B cell (primary cell): ENCODE results near the gene FAM186B. TPM values are rescaled to one million over a fixed set of nuclear protein-coding genes. Genes with fewer than 3 reads are reported as not detected.

Experiments
- ATAC-seq: fragments of 200-7000 bp; cut with Tn5 transposase; one replicate; pipeline ENCODE4 v1.10.0; 2021; ENCODE audit warnings: low read depth, mild to moderate bottlenecking, moderate number of reproducible peaks, moderate library complexity
- CTCF ChIA-PET: fragments of 350-600 bp; sonication (Branson Sonifier 250); formaldehyde crosslinking; loops from one replicate; lab custom pipeline; 2021; ENCODE audit warnings: antibody characterized with exemption, inconsistent platforms; lab: Charles Lee
- POLR2A ChIA-PET: fragments of 350-600 bp; sonication (Branson Sonifier 250); formaldehyde crosslinking; loops from one replicate; lab custom pipeline; 2021; ENCODE audit warnings: antibody characterized with exemption; lab: Charles Lee
- DNase-seq: peaks from one replicate; pipeline ENCODE4 v3.0.0; 2013
- H2AFZ ChIP-seq: 2 replicates; pipeline ENCODE4 v1.6.1; 2012; ENCODE audit warnings: mild to moderate bottlenecking, low read depth, low read length; ENCODE audit not compliant: insufficient read depth, poor library complexity, severe bottlenecking
- H3K27ac ChIP-seq, 2 donors: 1 replicate in 1 of 2; 2 replicates in 1 of 2; pipeline ENCODE4 v1.5.1; 2012 to 2013; ENCODE audit warnings: low read length in 2 of 2, mild to moderate bottlenecking in 2 of 2, moderate library complexity in 1 of 2
- H3K27me3 ChIP-seq, 4 experiments: fragments of 200-600 bp in 1 of 4; sonication (generic) in 1 of 4; replicated peaks in 1 of 4; 1 replicate in 2 of 4; 2 replicates in 2 of 4; pipeline versions ENCODE4 v1.6.1 to v1.7.0; 2013 to 2016; ENCODE audit warnings: low read length in 3 of 4, mild to moderate bottlenecking in 2 of 4, mixed read lengths in 1 of 4, moderate library complexity in 1 of 4; ENCODE audit not compliant: insufficient read depth in 4 of 4, control insufficient read depth in 3 of 4; ENCODE audit errors: control extremely low read depth in 1 of 4
- H3K36me3 ChIP-seq, 2 experiments: replicated peaks in 1 of 2; 1 replicate in 1 of 2; 2 replicates in 1 of 2; pipeline versions ENCODE4 v1.6.1 to v1.7.1; 2013; ENCODE audit warnings: low read length in 1 of 2; ENCODE audit not compliant: insufficient read depth in 2 of 2, control insufficient read depth in 1 of 2; ENCODE audit errors: control extremely low read depth in 1 of 2, extremely low read depth in 1 of 2
- H3K4me1 ChIP-seq, 2 donors: fragments of 200-600 bp in 1 of 2; sonication (generic) in 1 of 2; 1 replicate in 1 of 2; 2 replicates in 1 of 2; pipeline versions ENCODE4 v1.5.1 to v1.6.1; 2013 to 2017; ENCODE audit warnings: low read length in 2 of 2; ENCODE audit not compliant: control insufficient read depth in 2 of 2, insufficient read depth in 2 of 2
- H3K4me2 ChIP-seq: replicated peaks from 2 replicates; pipeline ENCODE3; 2012; ENCODE audit warnings: mild to moderate bottlenecking, low read depth, low read length; ENCODE audit not compliant: poor library complexity, severe bottlenecking
- H3K4me3 ChIP-seq, 5 experiments: fragments of 200-600 bp in 1 of 5; sonication (generic) in 1 of 5; 1 replicate in 3 of 5; 2 replicates in 2 of 5; pipeline versions ENCODE4 v1.5.1 to v1.7.0; 2011 to 2016; ENCODE audit warnings: low read length in 4 of 5, mild to moderate bottlenecking in 4 of 5, low read depth in 2 of 5, control low read depth in 1 of 5, moderate library complexity in 1 of 5; ENCODE audit not compliant: insufficient read depth in 1 of 5; ENCODE audit errors: control extremely low read depth in 1 of 5, extremely low read depth in 1 of 5
- H3K79me2 ChIP-seq: fragments of 200-600 bp; sonication (generic); one replicate; pipeline ENCODE4 v1.6.0; 2016; ENCODE audit warnings: low read length; ENCODE audit not compliant: control insufficient read depth, insufficient read depth
- H3K9ac ChIP-seq: fragments of 200-600 bp; sonication (generic); 2 replicates; pipeline ENCODE4 v1.6.1; 2017; ENCODE audit warnings: mild to moderate bottlenecking, low read length, moderate library complexity
- H3K9me3 ChIP-seq, 3 donors: one replicate each; pipeline versions ENCODE4 v1.6.1 to v1.7.1; 2013; ENCODE audit warnings: low read length in 2 of 3; ENCODE audit not compliant: control insufficient read depth in 2 of 3, insufficient read depth in 1 of 3; ENCODE audit errors: control extremely low read depth in 1 of 3
- H4K20me1 ChIP-seq: 2 replicates; pipeline ENCODE4 v1.6.0; 2012; ENCODE audit warnings: mild to moderate bottlenecking, low read length; ENCODE audit not compliant: insufficient read depth, control insufficient read depth, poor library complexity, severe bottlenecking
- H3K27ac Mint-ChIP-seq: one replicate; pipeline ENCODE4 v1.8.0; 2021; ENCODE audit warnings: mixed read lengths
- H3K27me3 Mint-ChIP-seq: one replicate; pipeline ENCODE4 v1.8.0; 2021; ENCODE audit warnings: mixed read lengths
- H3K4me1 Mint-ChIP-seq: one replicate; pipeline ENCODE4 v1.8.0; 2021; ENCODE audit warnings: mixed read lengths
- H3K4me3 Mint-ChIP-seq: one replicate; pipeline ENCODE4 v1.8.0; 2021; ENCODE audit warnings: mixed read lengths
- H3K9me3 Mint-ChIP-seq: one replicate; pipeline ENCODE4 v1.8.0; 2022; ENCODE audit warnings: mixed read lengths; ENCODE audit not compliant: insufficient read depth
- EZH2 ChIP-seq: IDR thresholded peaks from 2 replicates; pipeline ENCODE4 v1.6.1; 2012; ENCODE audit warnings: borderline replicate concordance, low read depth, mild to moderate bottlenecking, moderate library complexity, low read length; ENCODE audit not compliant: insufficient read depth, poor library complexity, severe bottlenecking
- WGBS: methylation state at CpG from one replicate; pipeline ENCODE4 v1.1.5; 2013; ENCODE audit warnings: missing lambda C conversion rate; ENCODE audit not compliant: insufficient coverage; 5-methylcytosine and 5-hydroxymethylcytosine counted together
- intact Hi-C: fragments of 100-400 bp; cut with micrococcal nuclease; formaldehyde crosslinking; loops from one replicate; pipeline ENCODE4 v1.10.0; 2022
- polyA plus RNA-seq: library from polyadenylated mRNA; depleted of rRNA; stranded (reverse); fragments of >200 nt; gene quantifications from 2 replicates; pipeline ENCODE4 v1.2.3, GENCODE V29; 2012
- total RNA-seq, 2 donors: library from RNA; stranded (reverse); fragments of 120-200 nt in 1 of 2; gene quantifications; 1 replicate in 1 of 2; 2 replicates in 1 of 2; pipeline versions ENCODE4 v1.2.3 to v1.2.4, GENCODE V29; 2013 to 2022
- TF ChIP-seq, protein P1 (sequence below): fragments of 200-600 bp; IDR thresholded peaks from one replicate; pipeline ENCODE4 v1.8.0; 2022; ENCODE audit warnings: antibody characterized with exemption, mild to moderate bottlenecking

The FAM186B gene
- total and polyA plus RNA-seq, 2 donors (not counting 1 experiment from before 2014, with no cell fraction given): 0.13 to 0.47 TPM

GRCh38 chr12:49604856-49605255 lies 583 bp downstream of the FAM186B start:
- no peak overlapping the region for H3K27ac ChIP-seq
- Mint-ChIP-seq H3K27ac (no peak overlapping the region), H3K4me3 (no peak overlapping the region), H3K27me3 (peaks cover 5% of the 10 kb centered on the region), H3K9me3 (no peaks in the 10 kb centered on the region), H3K4me1 (no peaks in the 10 kb centered on the region)
- no peak for TF ChIP-seq EZH2
- TF ChIP-seq, protein P1, sequence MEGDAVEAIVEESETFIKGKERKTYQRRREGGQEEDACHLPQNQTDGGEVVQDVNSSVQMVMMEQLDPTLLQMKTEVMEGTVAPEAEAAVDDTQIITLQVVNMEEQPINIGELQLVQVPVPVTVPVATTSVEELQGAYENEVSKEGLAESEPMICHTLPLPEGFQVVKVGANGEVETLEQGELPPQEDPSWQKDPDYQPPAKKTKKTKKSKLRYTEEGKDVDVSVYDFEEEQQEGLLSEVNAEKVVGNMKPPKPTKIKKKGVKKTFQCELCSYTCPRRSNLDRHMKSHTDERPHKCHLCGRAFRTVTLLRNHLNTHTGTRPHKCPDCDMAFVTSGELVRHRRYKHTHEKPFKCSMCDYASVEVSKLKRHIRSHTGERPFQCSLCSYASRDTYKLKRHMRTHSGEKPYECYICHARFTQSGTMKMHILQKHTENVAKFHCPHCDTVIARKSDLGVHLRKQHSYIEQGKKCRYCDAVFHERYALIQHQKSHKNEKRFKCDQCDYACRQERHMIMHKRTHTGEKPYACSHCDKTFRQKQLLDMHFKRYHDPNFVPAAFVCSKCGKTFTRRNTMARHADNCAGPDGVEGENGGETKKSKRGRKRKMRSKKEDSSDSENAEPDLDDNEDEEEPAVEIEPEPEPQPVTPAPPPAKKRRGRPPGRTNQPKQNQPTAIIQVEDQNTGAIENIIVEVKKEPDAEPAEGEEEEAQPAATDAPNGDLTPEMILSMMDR: no peak
- DNase-seq (no peak), ATAC-seq (no peak)
- H3K27me3 ChIP-seq: no peaks in the 10 kb centered on the region
- CTCF ChIA-PET: interaction anchor here (0.6 kb wide), 1 partner anchor 541 kb away, joined by 3 read pairs; no protein-coding TSS in a partner anchor
- H3K36me3 ChIP-seq: no peaks in the 10 kb centered on the region
- no peak overlapping the region for H3K4me3 ChIP-seq
- no peaks in the 10 kb centered on the region for H3K79me2 ChIP-seq
- no peak overlapping the region for H3K9ac ChIP-seq
- no peak overlapping the region for H3K4me2 ChIP-seq
- POLR2A ChIA-PET: no interaction called here
- no CpG with 5 or more reads among the region's 5 CpGs for WGBS
- no peak overlapping the region for H2AFZ ChIP-seq
- H3K4me1 ChIP-seq: no peaks in the 10 kb centered on the region
- H3K9me3 ChIP-seq: no peaks in the 10 kb centered on the region
- intact Hi-C loops: no loop called here
- no peaks in the 10 kb centered on the region for H4K20me1 ChIP-seq

DNA sequence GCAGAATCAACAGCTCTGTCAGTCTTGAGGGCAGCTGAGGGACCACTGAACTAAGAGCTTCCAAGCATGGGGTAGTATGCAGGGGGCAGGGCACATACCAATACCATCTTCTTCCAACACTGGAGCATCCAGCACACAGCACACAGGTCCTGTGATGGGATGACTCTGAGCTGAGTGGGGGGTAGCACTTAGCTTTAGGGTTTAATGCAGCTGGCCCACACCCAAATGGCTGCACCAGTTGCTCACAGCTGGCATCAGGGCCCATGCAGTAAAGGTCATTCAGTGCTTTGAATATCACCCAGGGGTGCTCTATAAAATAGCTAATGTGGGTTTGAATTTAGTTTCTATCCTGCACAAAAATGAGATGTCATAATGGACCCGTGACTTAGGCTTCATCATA lies 1.7 kb downstream of the FAM186B start:
- Histone ChIP-seq H3K4me3 (no peak overlapping the region), H3K27me3 (no peaks in the 10 kb centered on the region), H3K9ac (no peak overlapping the region), H3K27ac (no peak overlapping the region), H4K20me1 (no peaks in the 10 kb centered on the region), H2AFZ (no peak overlapping the region), H3K79me2 (no peaks in the 10 kb centered on the region), H3K4me2 (no peak overlapping the region), H3K36me3 (no peaks in the 10 kb centered on the region), H3K4me1 (no peaks in the 10 kb centered on the region), H3K9me3 (no peaks in the 10 kb centered on the region)
- TF ChIP-seq EZH2: no peak
- TF ChIP-seq, protein P1: no peak
- DNase-seq (no peak), ATAC-seq (no peak)
- 80% methylated on average over 1 of the region's 1 CpG for WGBS
- H3K27ac Mint-ChIP-seq: no peak overlapping the region
- intact Hi-C loops: no loop called here
- no peak overlapping the region for H3K4me3 Mint-ChIP-seq
- ChIA-PET POLR2A (interaction anchor here (0.5 kb wide), 1 partner anchor 266 kb away, joined by 3 read pairs; no protein-coding TSS in a partner anchor), CTCF (interaction anchor here (0.6 kb wide), 1 partner anchor 266 kb away, joined by 4 read pairs; no protein-coding TSS in a partner anchor)
- no peaks in the 10 kb centered on the region for H3K9me3 Mint-ChIP-seq
- no peaks in the 10 kb centered on the region for H3K4me1 Mint-ChIP-seq
- H3K27me3 Mint-ChIP-seq: peaks cover 4% of the 10 kb centered on the region
